ENCODE data around the gene FGF9. TPM values are rescaled to one million over a fixed set of nuclear protein-coding genes. Genes with fewer than 3 reads are reported as not detected.

The FGF9 gene
- total and polyA plus RNA-seq, 10 of the 15 experiments (the other 5 are each of a cell fraction or from before 2014, with no cell fraction given): 0.05 to 1.5 (median 0.83) TPM

DNA sequence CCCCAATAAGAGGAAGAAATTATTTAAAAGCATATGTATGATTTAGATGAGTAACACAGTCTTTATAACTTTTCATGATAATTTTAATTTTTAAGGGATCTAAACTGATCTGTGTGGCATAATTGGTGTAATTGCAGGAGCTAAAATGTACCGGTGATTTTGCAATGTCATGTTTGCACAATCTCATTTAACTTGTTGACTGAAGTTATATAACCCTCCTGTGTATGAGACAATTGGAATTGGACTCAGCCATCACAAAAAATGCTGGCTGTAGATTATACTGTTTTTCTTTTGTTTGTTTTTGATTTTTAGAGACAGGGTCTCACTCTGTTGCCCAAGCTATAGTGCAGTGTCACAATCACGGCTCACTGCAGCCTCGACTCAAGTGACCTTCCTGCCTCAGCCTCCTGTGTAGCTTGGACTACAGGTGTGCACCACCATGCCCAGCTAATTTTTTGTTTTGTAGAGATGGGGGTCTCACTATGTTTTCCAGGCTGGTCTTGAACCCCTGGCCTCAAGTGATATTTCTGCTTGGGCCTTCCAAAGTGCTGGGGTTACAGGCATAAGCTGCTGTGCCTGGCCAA is 26.1 kb downstream of the FGF9 start (continued):
- TF ChIP-seq SREBF2 (IDR thresholded peaks at IDR 0.05; ENCODE audit: low read length): no peak

GRCh38 chr13:21698817-21699679 is 28.2 kb downstream of the FGF9 start:
- intact Hi-C loops (cut with micrococcal nuclease; ENCODE audit: unreplicated experiment): no loop called here
- H3K4me2 ChIP-seq (ENCODE audit: control insufficient read depth, insufficient read depth): no peak overlapping the region
- ChIA-PET SMC1A (ENCODE audit: uncharacterized antibody, unreplicated experiment) (interaction anchor here (0.9 kb wide), 2 partner anchors 61 to 847 kb away, joined by 3 to 4 read pairs; no protein-coding TSS in a partner anchor), POLR2A (no interaction called here), RAD21 (ENCODE audit: unreplicated experiment) (interaction anchor here (1.4 kb wide), 1 partner anchor 57 kb away, joined by 3 read pairs; no protein-coding TSS in a partner anchor), CTCF (interaction anchor here (0.5 kb wide), 1 partner anchor 774 kb away, joined by 5 read pairs; no protein-coding TSS in a partner anchor)
- in situ Hi-C loops (cut with MboI): no loop called here
- H2AFZ ChIP-seq (ENCODE audit: control insufficient read depth, low read depth, low read length): no peak overlapping the region
- BruUV-seq (replicated peaks): no TSS peak
- no peak overlapping the region for H3K4me3 ChIP-seq
- WGBS (ENCODE audit: insufficient coverage, insufficient replicate concordance, low lambda C conversion rate, missing lambda C conversion rate): 46% methylated on average over 5 of the region's 5 CpGs
- no peaks in the 10 kb centered on the region; a peak in 1 of 4 replicates for H3K27me3 ChIP-seq (replicated peaks in 1 of 2; ENCODE audit: control insufficient read depth in 2 of 2, insufficient read depth in 2 of 2, low read length in 1 of 2)
- H3K9me3 ChIP-seq (replicated peaks; ENCODE audit: control insufficient read depth, insufficient read depth, low read length): no peaks in the 10 kb centered on the region
- TF ChIP-seq RB1 (IDR thresholded peaks at IDR 0.05; ENCODE audit: borderline replicate concordance): no peak
- TF ChIP-seq ATF2 (IDR thresholded peaks at IDR 0.05; ENCODE audit: low read length): no peak
- H3K36me3 ChIP-seq (ENCODE audit: control insufficient read depth in 2 of 2, insufficient read depth in 2 of 2, low read length in 1 of 2): no peaks in the 10 kb centered on the region
- no peaks in the 10 kb centered on the region for H3K79me2 ChIP-seq (ENCODE audit: control insufficient read depth, insufficient read depth, low read length)
- H3K9ac ChIP-seq (ENCODE audit: control insufficient read depth, insufficient read depth, low read length): no peak overlapping the region
- FAIRE-seq (no peak), DNase-seq (ENCODE audit: low read depth, low spot score) (no peak), ATAC-seq (no peak)
- no peaks in the 10 kb centered on the region for H4K20me1 ChIP-seq (ENCODE audit: control insufficient read depth, insufficient read depth)
- no peak overlapping the region for H3K27ac ChIP-seq (ENCODE audit: control insufficient read depth, insufficient read depth)
- no peaks in the 10 kb centered on the region for H3K4me1 ChIP-seq (ENCODE audit: control insufficient read depth, insufficient read depth, low read length)

All from GM12878 (cell line).